Stomach (tissue), 4 donors: ENCODE results near the gene OMA1.

Experiments
- EP300 ChIP-seq: sonication (generic); formaldehyde crosslinking; IDR thresholded peaks from one replicate; pipeline ENCODE4 v1.6.1; 2017; ENCODE audit warnings: antibody characterized with exemption
- POLR2A ChIP-seq, 4 donors: fragments of 450-650 bp; IDR thresholded peaks; one replicate each; pipeline ENCODE4 v1.6.1; 2016; ENCODE audit warnings: antibody characterized with exemption in 4 of 4, control low read depth in 2 of 4, mild to moderate bottlenecking in 1 of 4, moderate library complexity in 1 of 4
- POLR2AphosphoS5 ChIP-seq, 3 donors: sonication (generic); formaldehyde crosslinking; IDR thresholded peaks; one replicate each; pipeline ENCODE4 v1.6.1; 2016; ENCODE audit warnings: antibody characterized with exemption in 3 of 3
- TF ChIP-seq, protein P1 (sequence below), 7 experiments: fragments of 450-650 bp in 4 of 7; fragments of 200-600 bp in 3 of 7; sonication (generic) in 3 of 7; IDR thresholded peaks; one replicate each; pipeline ENCODE4 v1.5.1; 2016 to 2019; ENCODE audit warnings: antibody characterized with exemption in 7 of 7, control low read depth in 2 of 7, mild to moderate bottlenecking in 1 of 7

DNA sequence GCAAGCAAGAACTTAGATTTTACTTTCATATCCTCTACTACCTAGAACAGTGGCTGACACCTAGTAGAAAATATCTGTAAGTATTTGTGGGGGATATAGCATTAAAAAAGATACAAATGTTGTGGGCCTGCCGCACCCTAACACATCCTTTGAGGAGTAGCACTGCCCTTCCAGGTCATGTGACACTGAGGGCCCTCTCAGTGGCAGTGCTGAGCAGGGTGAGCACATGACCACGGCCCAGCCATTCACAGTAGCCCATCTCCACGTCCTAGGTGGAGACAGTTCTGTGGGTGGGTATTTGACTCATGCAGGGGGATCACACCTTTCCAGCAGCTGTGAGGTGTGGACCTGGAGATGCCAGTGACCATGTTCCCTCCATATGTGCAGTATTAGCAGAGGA lies 108.9 kb downstream of the OMA1 start:
- TF ChIP-seq EP300, result no peak
- TF ChIP-seq, protein P1, sequence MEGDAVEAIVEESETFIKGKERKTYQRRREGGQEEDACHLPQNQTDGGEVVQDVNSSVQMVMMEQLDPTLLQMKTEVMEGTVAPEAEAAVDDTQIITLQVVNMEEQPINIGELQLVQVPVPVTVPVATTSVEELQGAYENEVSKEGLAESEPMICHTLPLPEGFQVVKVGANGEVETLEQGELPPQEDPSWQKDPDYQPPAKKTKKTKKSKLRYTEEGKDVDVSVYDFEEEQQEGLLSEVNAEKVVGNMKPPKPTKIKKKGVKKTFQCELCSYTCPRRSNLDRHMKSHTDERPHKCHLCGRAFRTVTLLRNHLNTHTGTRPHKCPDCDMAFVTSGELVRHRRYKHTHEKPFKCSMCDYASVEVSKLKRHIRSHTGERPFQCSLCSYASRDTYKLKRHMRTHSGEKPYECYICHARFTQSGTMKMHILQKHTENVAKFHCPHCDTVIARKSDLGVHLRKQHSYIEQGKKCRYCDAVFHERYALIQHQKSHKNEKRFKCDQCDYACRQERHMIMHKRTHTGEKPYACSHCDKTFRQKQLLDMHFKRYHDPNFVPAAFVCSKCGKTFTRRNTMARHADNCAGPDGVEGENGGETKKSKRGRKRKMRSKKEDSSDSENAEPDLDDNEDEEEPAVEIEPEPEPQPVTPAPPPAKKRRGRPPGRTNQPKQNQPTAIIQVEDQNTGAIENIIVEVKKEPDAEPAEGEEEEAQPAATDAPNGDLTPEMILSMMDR (IDR thresholded peaks at IDR 0.05), result no peak
- TF ChIP-seq POLR2A (IDR thresholded peaks at IDR 0.05), result no peak
- no peak for TF ChIP-seq POLR2AphosphoS5 (IDR thresholded peaks at IDR 0.05)
